ENCODE data around the gene CD276. TPM values are rescaled to one million over a fixed set of nuclear protein-coding genes. Genes with fewer than 3 reads are reported as not detected.

Gene CD276
- total and polyA plus RNA-seq, 8 donors: 13.9 to 56.0 (median 22.7) TPM

DNA sequence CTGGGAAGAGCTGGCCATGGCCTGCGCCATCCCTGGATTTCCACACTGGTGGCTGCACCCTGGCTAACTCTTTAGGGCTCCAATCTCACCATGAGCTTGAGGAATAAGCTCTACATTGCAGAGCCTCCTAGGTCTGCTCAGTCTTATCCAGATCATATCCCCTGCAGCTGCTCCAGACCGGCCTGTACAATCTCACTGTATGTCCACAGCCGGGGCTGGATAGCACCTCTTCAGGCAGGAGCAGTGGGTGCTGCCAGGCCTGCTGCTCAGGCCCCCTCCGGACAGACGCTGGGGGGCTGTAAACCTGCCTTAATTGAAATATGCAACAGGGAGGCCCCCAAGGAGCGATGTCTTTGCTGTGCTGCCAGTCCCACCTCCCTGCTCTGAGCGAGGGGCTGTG lies 53.4 kb downstream of the CD276 start:
- FAIRE-seq (no peak), ATAC-seq (no peak), DNase-seq (no peak)
- H3K36me3 ChIP-seq: no peaks in the 10 kb centered on the region
- no peaks in the 10 kb centered on the region for H3K9me3 ChIP-seq
- H3K4me1 ChIP-seq: no peaks in the 10 kb centered on the region
- intact Hi-C loops (cut with DNase I): no loop called here
- 75 to 79% methylated on average over 7 of the region's 7 CpGs for WGBS, 2 donors
- TF ChIP-seq, protein P1, sequence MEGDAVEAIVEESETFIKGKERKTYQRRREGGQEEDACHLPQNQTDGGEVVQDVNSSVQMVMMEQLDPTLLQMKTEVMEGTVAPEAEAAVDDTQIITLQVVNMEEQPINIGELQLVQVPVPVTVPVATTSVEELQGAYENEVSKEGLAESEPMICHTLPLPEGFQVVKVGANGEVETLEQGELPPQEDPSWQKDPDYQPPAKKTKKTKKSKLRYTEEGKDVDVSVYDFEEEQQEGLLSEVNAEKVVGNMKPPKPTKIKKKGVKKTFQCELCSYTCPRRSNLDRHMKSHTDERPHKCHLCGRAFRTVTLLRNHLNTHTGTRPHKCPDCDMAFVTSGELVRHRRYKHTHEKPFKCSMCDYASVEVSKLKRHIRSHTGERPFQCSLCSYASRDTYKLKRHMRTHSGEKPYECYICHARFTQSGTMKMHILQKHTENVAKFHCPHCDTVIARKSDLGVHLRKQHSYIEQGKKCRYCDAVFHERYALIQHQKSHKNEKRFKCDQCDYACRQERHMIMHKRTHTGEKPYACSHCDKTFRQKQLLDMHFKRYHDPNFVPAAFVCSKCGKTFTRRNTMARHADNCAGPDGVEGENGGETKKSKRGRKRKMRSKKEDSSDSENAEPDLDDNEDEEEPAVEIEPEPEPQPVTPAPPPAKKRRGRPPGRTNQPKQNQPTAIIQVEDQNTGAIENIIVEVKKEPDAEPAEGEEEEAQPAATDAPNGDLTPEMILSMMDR (IDR thresholded peaks at IDR 0.05): no peak
- H3K4me3 ChIP-seq: no peak overlapping the region
- H3K27ac ChIP-seq: no peak overlapping the region
- no peaks in the 10 kb centered on the region for H3K27me3 ChIP-seq

DNA sequence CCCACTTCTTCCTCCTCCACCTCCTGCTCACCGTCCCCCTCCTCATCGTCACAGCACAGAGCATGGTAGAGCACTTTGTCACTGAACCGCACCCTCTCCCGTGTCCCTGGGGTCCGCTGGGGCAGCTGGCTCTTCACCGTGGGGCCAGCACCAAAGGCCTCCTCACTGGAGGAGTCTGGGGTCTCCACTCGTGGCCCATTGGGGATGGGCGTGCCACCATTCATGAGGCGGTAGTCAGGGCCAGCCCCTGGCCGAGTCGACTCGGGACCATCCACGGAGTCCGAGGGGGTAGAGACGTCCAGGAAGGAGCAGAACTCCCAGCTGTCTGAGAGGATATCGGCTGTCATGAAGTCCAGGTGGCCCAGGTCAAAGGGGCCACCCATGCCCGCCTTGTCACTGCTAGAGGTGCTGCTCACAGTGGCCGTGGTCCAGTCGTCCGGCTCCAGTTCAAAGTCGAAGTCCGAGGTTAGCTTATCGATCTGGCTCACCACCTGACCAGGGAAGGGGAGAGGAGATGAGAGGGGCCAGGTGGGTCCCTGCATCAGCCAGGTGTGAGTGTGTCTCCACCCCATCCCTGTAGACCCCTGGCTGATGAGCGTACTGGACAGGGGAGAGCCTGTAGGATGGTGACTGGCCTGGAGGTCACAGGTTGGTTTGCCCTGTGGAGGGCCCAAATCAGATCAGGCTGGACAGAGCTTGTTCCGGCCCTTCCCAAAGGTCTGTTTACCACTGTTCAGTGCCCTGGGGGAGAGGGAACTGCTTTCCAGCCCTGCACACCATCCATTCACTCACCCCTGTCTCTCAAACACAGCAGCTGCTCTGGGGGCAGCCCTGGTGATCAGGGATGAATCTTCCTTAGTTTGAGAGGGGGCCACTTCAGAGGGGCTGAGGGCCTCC lies 56.2 kb downstream of the CD276 start:
- H3K4me1 ChIP-seq: no peaks in the 10 kb centered on the region
- H3K27ac ChIP-seq: no peak overlapping the region
- H3K36me3 ChIP-seq: no peaks in the 10 kb centered on the region
- DNase-seq (peak in 1 of 6 donors; percentile 56), FAIRE-seq (no peak), ATAC-seq (no peak)
- H3K9me3 ChIP-seq: no peaks in the 10 kb centered on the region
- WGBS, 2 donors: 75 to 81% methylated on average over 25 of the region's 25 CpGs
- intact Hi-C loops (cut with DNase I): no loop called here
- TF ChIP-seq, protein P1 (IDR thresholded peaks at IDR 0.05): no peak
- no peaks in the 10 kb centered on the region for H3K27me3 ChIP-seq
- no peak overlapping the region for H3K4me3 ChIP-seq

DNA sequence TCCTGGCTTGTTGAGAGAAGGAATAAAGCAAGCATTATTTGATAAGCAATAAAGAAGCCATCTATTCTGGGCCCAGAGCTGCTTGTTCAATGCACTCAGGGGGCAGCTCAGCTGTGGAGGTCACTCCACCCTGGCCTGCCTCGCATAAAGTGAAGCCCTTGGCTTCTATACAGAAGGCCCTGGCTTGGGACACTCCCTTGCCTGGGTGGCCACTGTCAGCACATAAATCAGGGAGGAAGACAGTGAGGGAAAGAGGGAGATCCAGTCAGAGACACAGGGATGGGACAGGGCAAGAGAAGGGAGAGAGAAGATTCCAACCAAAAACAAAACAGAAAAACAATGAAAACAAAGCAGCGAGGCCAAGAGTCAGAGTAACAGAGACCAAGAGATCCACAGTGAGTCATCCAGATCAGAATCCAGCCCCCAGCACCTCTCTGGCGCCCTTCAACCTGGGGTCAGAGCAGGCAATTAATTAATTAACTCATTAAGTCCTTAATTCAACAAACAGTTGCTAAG lies 57.2 kb downstream of the CD276 start:
- no peak for FAIRE-seq
- DNase-seq: no peak

DNA sequence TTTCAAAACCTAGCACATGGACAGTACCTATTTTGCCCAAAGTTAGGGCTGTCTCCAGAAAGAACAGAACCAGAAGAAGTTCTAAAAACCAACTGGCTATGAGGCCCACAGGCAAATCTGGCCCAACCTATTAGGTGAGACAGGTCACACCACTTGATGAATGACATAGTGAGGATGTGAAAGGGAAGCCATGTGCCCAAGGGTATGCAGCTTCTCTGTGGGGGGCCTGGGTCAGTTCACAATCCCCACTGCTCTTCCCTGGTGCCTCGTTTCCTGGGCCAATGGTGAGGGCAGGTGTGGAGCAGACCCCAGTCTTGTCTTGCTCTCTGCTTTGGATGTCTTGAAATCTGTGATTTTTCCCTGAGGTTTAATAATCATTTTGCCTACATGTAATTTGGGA lies 60.1 kb downstream of the CD276 start:
- DNase-seq (peak in 1 of 6 donors; percentile 6), ATAC-seq (no peak), FAIRE-seq (no peak)
- H3K4me3 ChIP-seq: no peak overlapping the region
- TF ChIP-seq, protein P1 (IDR thresholded peaks at IDR 0.05): no peak
- no peaks in the 10 kb centered on the region for H3K27me3 ChIP-seq
- no peaks in the 10 kb centered on the region for H3K4me1 ChIP-seq
- no peak overlapping the region for H3K27ac ChIP-seq
- H3K9me3 ChIP-seq: no peaks in the 10 kb centered on the region
- intact Hi-C loops (cut with DNase I): no loop called here
- no peaks in the 10 kb centered on the region for H3K36me3 ChIP-seq
- 35 to 62% methylated on average over 1 of the region's 1 CpG for WGBS, 2 donors

More for the DNA sequence above, 57.2 kb downstream of the CD276 start:
- 56 to 67% methylated on average over 3 of the region's 3 CpGs for WGBS, 2 donors
- TF ChIP-seq, protein P1 (IDR thresholded peaks at IDR 0.05): no peak
- Histone ChIP-seq H3K27me3 (no peaks in the 10 kb centered on the region), H3K4me1 (no peaks in the 10 kb centered on the region), H3K9me3 (no peaks in the 10 kb centered on the region), H3K36me3 (no peaks in the 10 kb centered on the region), H3K4me3 (no peak overlapping the region), H3K27ac (no peak overlapping the region)
- intact Hi-C loops (cut with DNase I): no loop called here
- no peak for ATAC-seq

DNA sequence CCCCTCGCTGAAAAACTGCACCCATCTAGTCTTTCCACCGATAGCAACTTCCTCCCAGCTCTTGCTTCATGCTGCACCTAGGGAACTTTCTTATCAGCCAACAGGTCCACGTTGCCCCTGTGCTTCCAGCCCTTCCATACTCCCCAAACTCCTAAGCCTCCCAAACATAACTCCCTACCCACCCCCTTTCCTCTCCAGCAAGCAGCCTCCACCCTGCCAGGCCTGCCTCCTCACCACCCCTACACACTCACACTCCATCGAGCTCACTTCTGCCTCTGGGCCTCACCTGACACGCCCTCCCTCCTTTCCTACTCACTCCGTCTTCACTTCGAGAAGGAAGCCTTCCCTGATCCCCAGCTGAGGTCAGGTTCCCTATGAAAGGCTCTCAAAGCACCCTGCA lies 60.9 kb downstream of the CD276 start:
- intact Hi-C loops (cut with DNase I): no loop called here
- Histone ChIP-seq H3K9me3 (no peaks in the 10 kb centered on the region), H3K4me1 (no peaks in the 10 kb centered on the region), H3K27ac (no peak overlapping the region), H3K36me3 (no peaks in the 10 kb centered on the region), H3K27me3 (no peaks in the 10 kb centered on the region), H3K4me3 (no peak overlapping the region)
- ATAC-seq (no peak), FAIRE-seq (no peak), DNase-seq (no peak)
- TF ChIP-seq, protein P1 (IDR thresholded peaks at IDR 0.05): no peak
- 60 to 61% methylated on average over 7 of the region's 7 CpGs for WGBS, 2 donors
